H1 (cell line): ENCODE results near the gene SNX12. TPM values are rescaled to one million over a fixed set of nuclear protein-coding genes. Genes with fewer than 3 reads are reported as not detected.

Experiments
- ASH2L ChIP-seq: fragments of 200-600, 300-600 bp; sonication (generic); IDR thresholded peaks from one replicate; pipeline ENCODE4 v1.7.1; 2017; ENCODE audit warnings: low read length
- BCL11A ChIP-seq, 2 experiments: IDR thresholded peaks; one replicate each; pipeline ENCODE4 v1.6.1; 2011; ENCODE audit warnings: low read depth in 2 of 2, low read length in 2 of 2, mild to moderate bottlenecking in 2 of 2
- CEBPB ChIP-seq: IDR thresholded peaks from 2 replicates; pipeline ENCODE4 v1.6.1; 2012; ENCODE audit warnings: low read depth, low read length
- CHD7 ChIP-seq: fragments of 300-600 bp; sonication (generic); IDR thresholded peaks from 2 replicates; pipeline ENCODE4 v1.7.1; 2012; ENCODE audit warnings: low read length, moderate library complexity, mild to moderate bottlenecking, inconsistent platforms; ENCODE audit not compliant: insufficient replicate concordance
- HDAC2 ChIP-seq, 2 experiments: fragments of 300-600 bp in 1 of 2; sonication (generic) in 1 of 2; IDR thresholded peaks; 2 replicates each; pipeline ENCODE4 v1.6.1; 2011 to 2012; ENCODE audit warnings: low read depth in 2 of 2, low read length in 2 of 2, mild to moderate bottlenecking in 2 of 2, moderate library complexity in 2 of 2, borderline replicate concordance in 1 of 2, inconsistent platforms in 1 of 2
- PHF8 ChIP-seq: fragments of 200-600 bp; sonication (generic); conservative IDR thresholded peaks from 2 replicates; pipeline ENCODE4 v1.7.1; 2012; ENCODE audit warnings: low read depth, mild to moderate bottlenecking, inconsistent platforms, low read length, moderate library complexity
- SIRT6 ChIP-seq: IDR thresholded peaks from one replicate; pipeline ENCODE4 v1.7.1; 2012; ENCODE audit warnings: low read length, inconsistent platforms
- ZNF274 ChIP-seq: IDR thresholded peaks from 2 replicates; pipeline ENCODE4 v1.7.0; 2012; ENCODE audit warnings: low read length, borderline replicate concordance; ENCODE audit errors: extremely low read depth
- polyA plus RNA-seq, 7 experiments: library from polyadenylated mRNA; depleted of rRNA in 3 of 7; stranded (reverse) in 5 of 7; unstranded in 2 of 7; fragments of >200 nt in 5 of 7; fragments of 200-250 nt in 2 of 7; gene quantifications; 1 replicate in 5 of 7; 2 replicates in 1 of 7; 4 replicates in 1 of 7; pipeline versions ENCODE4 v1.2.1 to v1.2.3, GENCODE V29; 2011 to 2013; ENCODE audit warnings: missing spikeins in 2 of 7, mixed read lengths in 2 of 7
- total RNA-seq: library from RNA; stranded (reverse); fragmentation: NEBNext Ultra II Directional; extraction: Animal tissue kit (Norgen Biotek cat#: 25700); gene quantifications from 2 replicates; pipeline ENCODE4 v1.2.1, GENCODE V29; 2021
- TF ChIP-seq, protein P1 (sequence below), 3 experiments: IDR thresholded peaks; 1 replicate in 2 of 3; 2 replicates in 1 of 3; pipeline versions ENCODE4 v1.5.1 to v1.6.1; 2011; ENCODE audit warnings: low read length in 3 of 3, mild to moderate bottlenecking in 3 of 3, inconsistent platforms in 2 of 3, low read depth in 1 of 3, moderate library complexity in 1 of 3; ENCODE audit not compliant: insufficient read depth in 1 of 3; ENCODE audit errors: control extremely low read depth in 1 of 3

Gene SNX12
- total and polyA plus RNA-seq, 2 of the 8 experiments (the other 6 are each of a cell fraction or from before 2014, with no cell fraction given), result 72.1 to 74.2 TPM

- TF ChIP-seq CHD7 (no peak), PHF8 (no peak), ZNF274 (no peak), HDAC2 (IDR thresholded peaks at IDR 0.05; ENCODE audit: borderline replicate concordance in 1 of 2, low read depth in 2 of 2, low read length in 2 of 2) (no peak), CEBPB (no peak), BCL11A (IDR thresholded peaks at IDR 0.05; ENCODE audit: low read depth in 2 of 2, low read length in 2 of 2) (no peak), SIRT6 (no peak), ASH2L (no peak)
- TF ChIP-seq, protein P1, sequence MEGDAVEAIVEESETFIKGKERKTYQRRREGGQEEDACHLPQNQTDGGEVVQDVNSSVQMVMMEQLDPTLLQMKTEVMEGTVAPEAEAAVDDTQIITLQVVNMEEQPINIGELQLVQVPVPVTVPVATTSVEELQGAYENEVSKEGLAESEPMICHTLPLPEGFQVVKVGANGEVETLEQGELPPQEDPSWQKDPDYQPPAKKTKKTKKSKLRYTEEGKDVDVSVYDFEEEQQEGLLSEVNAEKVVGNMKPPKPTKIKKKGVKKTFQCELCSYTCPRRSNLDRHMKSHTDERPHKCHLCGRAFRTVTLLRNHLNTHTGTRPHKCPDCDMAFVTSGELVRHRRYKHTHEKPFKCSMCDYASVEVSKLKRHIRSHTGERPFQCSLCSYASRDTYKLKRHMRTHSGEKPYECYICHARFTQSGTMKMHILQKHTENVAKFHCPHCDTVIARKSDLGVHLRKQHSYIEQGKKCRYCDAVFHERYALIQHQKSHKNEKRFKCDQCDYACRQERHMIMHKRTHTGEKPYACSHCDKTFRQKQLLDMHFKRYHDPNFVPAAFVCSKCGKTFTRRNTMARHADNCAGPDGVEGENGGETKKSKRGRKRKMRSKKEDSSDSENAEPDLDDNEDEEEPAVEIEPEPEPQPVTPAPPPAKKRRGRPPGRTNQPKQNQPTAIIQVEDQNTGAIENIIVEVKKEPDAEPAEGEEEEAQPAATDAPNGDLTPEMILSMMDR (IDR thresholded peaks at IDR 0.05; ENCODE audit: control extremely low read depth in 1 of 3, insufficient read depth in 1 of 3, low read depth in 1 of 3, low read length in 3 of 3), result no peak
Observed at GRCh38 chrX:71111921-71112431, 43.8 kb upstream of the SNX12 start (continued).
